Stimulated activated CD8-positive, alpha-beta memory T cell treated with anti-CD3 and anti-CD28 coated beads, Interleukin-7, amount 100 ng/mL, for 24 hours (primary cell): Measurements from ENCODE around the gene ACOXL.

Source experiments
- DNase-seq: peaks from one replicate; pipeline ENCODE4 v3.0.0-alpha.2; 2020; ENCODE audit warnings: low read depth

ACOXL gene

GRCh38 chr2:110978756-110979470 is 246.5 kb downstream of the ACOXL start:
- no peak for DNase-seq

GRCh38 chr2:110979471-110980338 is 247.3 kb downstream of the ACOXL start:
- no peak for DNase-seq

- DNase-seq: no peak
Measured at GRCh38 chr2:110980339-110981062, 248.1 kb downstream of the ACOXL start.

GRCh38 chr2:110983133-110983532 is 250.8 kb downstream of the ACOXL start:
- no peak for DNase-seq

- no peak for DNase-seq
Measured at GRCh38 chr2:110984694-110985490, 252.5 kb downstream of the ACOXL start.

- no peak for DNase-seq
Measured at GRCh38 chr2:110990440-110990839, 258.1 kb downstream of the ACOXL start.

- DNase-seq: no peak
Measured at GRCh38 chr2:110991911-110992310, 259.5 kb downstream of the ACOXL start.

- no peak for DNase-seq
Measured at GRCh38 chr2:110992886-110993285, 260.5 kb downstream of the ACOXL start.

GRCh38 chr2:110993557-110994231 is 261.3 kb downstream of the ACOXL start:
- no peak for DNase-seq

- DNase-seq: no peak
Measured at GRCh38 chr2:110994250-110994961, 262.0 kb downstream of the ACOXL start.

GRCh38 chr2:110995911-110996310 is 263.5 kb downstream of the ACOXL start:
- DNase-seq: no peak

- DNase-seq: no peak
Measured at GRCh38 chr2:110997331-110998045, 265.1 kb downstream of the ACOXL start.

- no peak for DNase-seq
Measured at GRCh38 chr2:110998311-110998710, 265.9 kb downstream of the ACOXL start.

- no peak for DNase-seq
Measured at GRCh38 chr2:110999626-111000025, 267.3 kb downstream of the ACOXL start.

GRCh38 chr2:111005307-111005706 is 272.9 kb downstream of the ACOXL start:
- no peak for DNase-seq

- DNase-seq: no peak
Measured at GRCh38 chr2:111005821-111006220, 273.4 kb downstream of the ACOXL start.

- no peak for DNase-seq
Measured at GRCh38 chr2:111007757-111008688, 275.6 kb downstream of the ACOXL start.

- DNase-seq: no peak
Measured at GRCh38 chr2:111011218-111011617, 278.8 kb downstream of the ACOXL start.
